GM18861 (cell line): ENCODE measurements around the gene HADHB.
A peak's percentile ranks its signal among the peaks of the same experiment; 100 is the strongest.
"Not testable (repeated sequence)": the region's sequence is repeated elsewhere in the genome, so short reads cannot be mapped to it uniquely, and the experiment has no call there.

Experiments
- ATAC-seq: cut with Tn5 transposase; IDR thresholded peaks from one replicate; pipeline ENCODE4 v1.9.1; 2021; ENCODE audit not compliant: unreplicated experiment

HADHB gene

DNA sequence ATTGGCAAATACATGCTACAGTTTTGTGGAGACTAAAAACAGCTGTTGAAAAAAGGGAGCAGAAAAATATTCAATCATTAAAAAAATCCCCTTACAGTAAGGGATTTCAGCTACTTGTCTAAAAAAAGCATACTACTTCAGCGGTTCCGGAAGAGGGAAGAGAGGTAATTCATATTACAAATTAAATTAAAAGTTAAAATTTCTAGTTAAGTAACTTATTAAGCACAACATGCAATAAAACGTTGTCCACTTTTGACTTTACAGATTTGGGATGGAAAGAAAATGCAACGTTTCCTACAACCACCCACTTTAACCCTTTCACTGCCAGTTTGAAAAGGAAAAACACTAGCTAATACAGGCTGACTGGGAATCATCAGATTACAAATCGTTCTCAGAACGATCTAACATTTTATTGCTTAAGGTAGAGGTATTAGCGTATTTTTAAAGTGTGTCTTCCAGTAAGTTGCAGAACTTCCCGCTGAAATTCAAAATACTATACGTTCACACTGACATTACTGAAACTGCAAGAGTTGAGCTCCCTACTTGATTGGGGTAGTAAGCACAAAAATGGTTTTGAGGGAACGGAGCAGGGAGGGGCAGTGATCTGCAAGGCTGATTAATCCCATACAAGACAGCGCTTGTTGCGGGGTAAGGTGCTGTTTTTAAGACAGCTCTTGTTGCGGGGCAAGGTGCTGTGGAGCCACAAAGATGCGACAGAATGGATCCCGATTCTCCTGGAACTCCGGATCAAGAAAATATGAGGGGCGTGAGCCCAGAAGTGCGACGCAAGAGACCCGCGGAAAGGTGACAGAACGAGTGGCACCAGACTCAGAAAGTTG lies 1.1 kb upstream of the HADHB start:
- no peak for ATAC-seq

DNA sequence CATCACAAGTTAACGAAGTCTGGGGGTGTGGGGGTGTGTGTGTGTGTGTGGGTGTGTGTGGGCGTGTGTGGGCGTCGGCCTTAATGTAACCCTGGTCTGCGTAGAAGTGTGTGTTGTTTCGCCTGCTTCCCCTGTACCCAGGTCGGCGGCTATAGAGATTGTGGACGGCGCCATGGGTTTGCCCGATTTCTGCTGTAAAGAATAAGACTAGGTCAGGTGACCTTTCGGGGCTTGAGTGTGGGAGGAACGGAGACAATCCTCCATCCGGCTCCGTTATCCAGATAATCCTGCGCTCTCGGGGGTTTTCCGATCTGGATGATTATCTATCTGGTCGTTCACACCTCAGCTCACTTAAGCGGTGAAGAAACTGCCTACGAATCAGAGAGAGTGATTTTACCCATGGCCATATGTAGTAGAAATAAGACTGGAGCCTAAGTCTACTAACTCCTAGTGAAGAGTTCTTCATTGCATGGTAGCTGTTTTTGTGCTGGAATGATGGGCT lies 543 bp downstream of the HADHB start:
- ATAC-seq: peak; percentile 5

DNA sequence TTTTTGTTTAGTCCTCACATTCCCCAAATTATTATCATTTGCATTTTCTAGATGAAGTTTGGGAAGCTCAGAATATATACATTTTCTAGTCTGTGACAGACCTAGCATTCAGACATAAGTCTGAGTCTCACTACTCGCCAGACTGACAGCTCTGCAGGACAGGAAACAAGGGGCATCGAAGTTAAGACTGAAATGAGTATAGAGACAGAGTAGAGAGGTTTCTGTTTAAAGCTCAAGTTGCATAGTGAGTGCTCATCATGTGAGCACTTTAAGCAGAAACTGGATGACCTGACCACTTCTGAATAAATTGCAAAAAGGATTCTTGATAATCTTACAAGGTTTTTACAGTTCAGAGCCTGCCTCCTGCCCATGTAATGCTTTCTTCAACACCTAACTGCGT lies 1.1 kb downstream of the HADHB start:
- peak; percentile 62 for ATAC-seq

DNA sequence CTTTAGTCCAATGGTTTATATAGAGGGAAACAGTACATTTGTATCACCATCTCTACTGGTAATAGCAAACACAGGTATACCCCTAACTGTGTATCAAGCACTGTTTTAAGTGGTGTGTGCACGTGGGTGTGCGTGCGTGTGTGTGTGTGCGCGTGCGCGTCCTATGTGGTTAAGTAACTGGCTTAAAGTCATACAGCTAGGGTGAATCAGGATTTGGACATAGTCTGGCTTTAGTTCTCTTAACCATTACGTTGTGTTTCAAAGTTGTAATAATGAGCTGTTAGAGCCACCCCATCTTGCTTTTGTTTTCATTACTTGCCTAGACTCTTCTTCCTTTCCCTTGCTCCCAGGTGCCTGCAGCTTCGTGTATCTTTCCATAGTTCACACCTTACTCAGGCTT lies 2.1 kb downstream of the HADHB start:
- no peak for ATAC-seq

DNA sequence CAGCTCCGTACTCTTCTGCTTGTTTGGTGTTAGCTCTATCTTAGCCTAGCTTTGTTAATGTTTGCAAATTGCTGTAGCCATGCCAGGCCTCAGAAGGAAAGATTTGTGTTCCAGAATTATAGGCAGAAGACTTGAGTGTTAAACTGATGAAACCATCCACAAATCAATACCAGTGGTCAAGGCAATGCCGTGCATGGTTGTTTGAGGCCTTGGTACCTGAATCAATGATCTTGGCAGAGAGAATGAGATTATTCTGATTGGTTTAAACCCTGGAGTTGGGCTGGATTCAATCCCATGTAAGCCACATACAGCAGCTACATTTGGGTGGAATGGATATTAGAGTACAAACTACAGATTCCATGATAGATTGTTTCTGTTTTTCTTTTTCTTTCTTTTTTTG lies 4.9 kb downstream of the HADHB start:
- ATAC-seq: no peak

DNA sequence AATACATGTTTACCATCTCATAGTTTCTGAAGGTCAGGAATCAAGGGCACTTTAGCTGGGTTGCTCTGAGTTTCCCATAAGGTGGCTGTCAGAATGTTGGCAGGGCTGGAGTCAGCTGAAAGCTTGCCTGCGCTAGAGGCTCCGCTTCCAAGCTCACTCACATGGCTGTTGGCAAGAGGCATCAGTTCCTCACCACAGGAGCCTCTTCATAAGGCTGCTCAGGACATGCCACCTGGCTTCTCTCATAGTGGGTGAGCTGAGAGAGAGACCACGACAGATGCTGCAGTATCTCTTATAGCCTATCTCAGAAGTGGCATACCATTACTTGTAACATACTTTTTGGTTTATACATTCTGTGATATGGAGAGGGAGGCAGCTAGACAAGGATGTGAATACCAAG lies 7.2 kb downstream of the HADHB start:
- no peak for ATAC-seq

DNA sequence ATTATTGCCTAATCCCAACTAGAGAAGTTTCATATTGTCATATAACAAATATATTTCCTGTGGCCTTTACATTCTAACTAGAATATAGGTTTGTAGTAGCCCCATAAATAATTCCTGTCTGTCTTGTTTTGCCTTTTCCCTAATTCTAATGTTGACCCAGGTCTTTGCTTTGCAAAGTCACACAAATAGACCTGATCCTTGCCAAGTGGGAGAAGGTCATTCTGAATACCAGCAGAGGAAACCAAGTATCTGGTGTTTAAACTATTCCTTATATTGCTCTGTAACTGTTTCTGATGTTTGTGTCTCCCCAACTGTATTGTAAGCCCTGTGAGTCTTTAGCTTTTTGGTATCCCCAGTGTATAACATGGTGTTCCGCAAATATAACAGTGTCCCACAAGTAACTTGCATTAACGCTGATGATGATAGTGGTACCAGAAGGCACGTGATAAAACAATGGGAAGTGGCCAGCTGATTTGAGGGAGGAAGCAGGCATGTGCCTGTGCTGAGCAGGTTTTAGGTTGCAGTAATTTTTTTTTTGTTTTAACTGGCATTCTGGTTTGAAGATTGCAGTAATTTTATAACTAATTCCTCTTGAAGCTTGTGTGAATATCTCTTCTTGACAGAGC lies 11.1 kb downstream of the HADHB start:
- ATAC-seq: no peak

DNA sequence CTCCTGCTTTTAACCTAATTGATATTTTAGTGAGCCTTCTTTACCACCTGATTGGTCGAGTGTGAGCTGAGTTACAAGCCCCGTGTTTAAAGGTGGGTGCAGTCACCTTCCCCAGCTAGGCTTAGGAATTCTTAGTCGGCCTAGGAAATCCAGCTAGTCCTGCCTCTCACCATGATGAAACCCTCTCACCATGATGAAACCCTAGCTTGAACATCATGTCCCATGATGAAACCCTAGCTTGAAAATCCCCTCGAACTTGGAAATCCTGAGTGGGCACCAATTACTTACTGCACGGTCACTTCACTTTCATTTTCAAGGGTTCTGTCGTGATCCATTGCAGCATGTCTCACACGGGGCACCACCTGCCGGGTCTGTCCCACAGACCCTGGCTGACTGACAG lies 14.1 kb downstream of the HADHB start:
- not testable (repeated sequence) for ATAC-seq

DNA sequence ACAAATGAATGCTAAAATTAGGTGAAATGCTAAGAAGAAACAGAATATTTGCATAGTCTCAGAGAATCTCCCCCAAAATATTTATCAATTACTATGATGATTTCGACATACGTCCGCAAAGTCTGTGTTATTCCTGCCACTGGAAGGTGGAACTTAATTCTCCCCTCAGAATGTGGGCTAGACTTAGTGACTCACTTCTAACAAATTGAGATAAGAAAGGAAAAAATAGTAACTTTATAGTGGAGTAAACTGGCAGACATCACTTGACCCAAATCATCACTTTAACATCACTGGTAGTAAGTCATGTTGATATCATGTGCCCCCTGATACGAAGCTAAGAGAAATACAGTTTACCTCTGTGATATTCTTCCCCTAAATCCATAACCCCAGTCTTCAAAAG lies 23.5 kb downstream of the HADHB start:
- no peak for ATAC-seq

DNA sequence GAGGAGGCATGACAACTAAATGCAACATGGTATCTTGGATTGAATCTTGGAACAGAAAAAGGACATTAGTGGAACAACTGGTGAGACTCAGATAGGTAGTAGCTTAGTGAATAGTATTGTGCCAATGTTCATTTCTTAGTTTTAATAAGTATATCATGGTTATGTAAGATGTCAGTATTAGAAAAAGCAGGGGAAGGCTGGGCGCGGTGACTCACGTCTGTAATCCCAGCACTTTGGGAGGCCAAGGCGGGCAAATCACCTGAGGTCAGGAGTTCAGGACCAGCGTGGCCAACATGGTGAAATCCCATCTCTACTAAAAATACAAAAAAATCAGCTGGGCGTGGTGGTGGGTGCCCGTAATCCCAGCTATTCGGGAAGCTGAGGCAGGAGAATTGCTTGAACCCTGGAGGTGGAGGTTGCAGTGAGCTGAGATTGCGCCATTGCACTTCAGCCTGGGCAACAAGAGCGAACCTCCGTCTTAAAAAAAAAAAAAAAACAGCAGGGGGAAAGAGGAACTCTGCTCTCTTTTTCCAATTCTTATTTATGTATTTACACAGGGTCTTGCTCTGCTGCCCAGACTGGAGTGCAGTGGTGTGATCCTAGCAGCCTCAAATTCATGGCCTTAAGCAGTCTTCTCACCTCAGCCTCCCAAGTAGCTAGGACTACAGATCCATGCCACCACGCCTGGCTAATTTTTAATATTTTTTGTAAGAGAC lies 24.1 kb downstream of the HADHB start:
- not testable (repeated sequence) for ATAC-seq

DNA sequence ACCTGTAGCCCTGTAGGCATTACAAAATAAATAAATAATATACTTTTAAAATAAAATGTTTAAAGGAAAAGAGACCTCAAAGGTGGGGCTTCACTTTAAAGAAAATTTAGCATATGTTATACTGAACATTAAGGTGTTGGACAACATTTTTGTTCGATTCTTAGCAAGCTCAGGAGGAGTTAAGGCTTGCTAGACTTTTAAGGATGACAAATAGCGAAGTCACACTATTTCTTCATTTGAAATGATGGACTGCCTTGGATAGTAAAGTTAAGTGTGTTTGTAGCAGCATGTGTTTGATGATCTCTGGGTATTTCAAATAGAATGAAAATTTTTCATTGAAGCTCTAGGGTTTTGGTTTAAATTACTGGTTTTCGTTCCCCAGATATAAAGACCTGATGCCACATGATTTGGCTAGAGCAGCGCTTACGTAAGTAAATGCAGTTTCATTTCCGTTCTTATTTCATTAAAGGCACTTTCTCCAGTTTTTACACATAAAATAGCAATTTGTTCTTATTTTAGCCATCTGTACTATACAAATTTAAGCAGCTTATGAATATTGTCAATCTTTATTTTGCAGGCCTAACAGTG lies 24.9 kb downstream of the HADHB start:
- ATAC-seq: no peak

DNA sequence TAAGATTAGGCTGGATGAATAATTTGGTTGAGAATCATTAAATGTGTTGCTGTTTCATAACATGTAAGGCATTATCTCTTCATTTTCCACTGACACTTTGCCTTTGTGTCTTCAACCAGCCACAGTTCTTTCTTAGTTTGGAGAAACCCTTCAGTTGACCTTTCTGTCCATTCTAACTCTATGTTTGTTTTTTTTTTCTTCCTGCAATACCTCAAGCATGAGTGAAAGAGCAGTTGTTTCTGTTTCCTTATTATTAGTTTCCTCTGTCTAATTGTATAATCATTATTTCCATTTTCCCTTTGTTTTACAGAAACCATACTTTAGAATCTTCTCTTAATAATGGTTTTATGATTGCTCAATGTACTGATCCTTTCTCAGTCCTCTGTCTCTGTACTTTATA lies 25.6 kb downstream of the HADHB start:
- ATAC-seq: no peak

DNA sequence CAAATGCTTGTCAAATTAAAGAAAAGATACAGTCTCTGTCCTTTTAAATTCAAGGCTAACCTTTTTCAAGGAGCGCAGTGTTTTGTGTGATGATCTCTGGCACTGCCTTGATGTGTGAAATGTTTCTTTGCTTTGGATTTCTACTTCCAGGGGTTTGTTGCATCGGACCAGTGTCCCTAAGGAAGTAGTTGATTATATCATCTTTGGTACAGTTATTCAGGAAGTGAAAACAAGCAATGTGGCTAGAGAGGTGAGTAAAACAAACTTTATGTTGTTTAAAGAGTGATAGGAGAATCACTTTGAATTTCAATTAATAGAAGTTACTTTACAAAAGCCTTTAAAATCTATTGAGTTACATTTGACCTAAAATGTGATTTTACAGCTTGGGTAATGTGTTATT lies 28.8 kb downstream of the HADHB start:
- no peak for ATAC-seq

DNA sequence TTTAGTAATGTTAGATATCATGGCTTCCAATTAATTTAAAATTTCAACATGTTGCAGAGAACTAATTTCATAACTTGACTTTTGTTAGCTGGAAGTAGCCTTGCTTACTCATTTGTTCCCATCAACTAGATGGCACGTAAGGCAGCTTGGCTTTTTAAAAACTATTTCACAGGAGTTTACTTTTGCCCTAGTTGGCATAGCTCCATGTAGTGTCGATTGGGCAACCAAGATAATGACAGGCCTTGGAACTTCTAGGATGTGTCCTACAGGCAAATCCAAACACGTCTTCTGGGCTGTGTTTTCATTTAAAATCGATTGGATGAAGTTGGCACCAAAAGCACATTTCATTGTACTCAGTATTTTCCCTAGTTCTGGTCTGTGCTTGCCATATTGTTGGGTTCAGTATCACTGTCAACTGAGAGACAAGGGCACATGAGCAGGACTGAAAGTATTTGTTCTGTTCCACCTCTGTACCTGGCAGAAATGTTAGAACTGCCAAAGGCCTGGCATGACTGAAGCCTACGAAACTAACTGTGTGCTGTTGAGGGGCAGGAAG lies 29.4 kb downstream of the HADHB start:
- no peak for ATAC-seq

DNA sequence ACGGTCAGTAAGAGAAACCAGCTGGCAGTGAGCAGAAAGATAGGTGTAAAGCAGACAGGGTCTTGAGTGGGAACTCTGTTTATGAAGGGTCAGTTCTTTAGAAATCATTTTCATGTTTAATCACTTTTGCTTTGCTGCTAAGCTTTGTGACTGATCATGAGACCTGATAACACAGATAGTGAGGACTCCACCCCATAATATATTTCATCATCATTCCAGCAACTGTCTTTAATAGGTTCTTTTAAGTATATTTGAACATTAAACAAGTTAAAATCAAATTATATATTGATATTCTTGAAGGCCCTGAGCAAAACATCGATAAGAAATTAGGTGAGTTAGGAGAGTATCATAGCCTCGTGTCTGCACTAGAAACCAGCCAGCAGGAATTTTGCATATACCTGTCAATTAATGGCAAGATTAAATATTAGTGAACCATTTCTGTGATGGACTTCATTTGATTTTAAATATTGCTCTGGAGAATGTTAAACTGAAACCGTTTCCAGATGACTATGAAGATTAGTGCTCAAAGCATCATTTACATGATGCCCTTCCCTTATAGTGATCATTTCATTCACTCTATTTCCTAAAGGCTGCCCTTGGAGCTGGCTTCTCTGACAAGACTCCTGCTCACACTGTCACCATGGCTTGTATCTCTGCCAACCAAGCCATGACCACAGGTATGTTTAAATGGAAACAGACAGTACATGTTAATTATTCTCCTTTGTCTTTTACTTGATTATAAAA lies 31.9 kb downstream of the HADHB start:
- no peak for ATAC-seq

DNA sequence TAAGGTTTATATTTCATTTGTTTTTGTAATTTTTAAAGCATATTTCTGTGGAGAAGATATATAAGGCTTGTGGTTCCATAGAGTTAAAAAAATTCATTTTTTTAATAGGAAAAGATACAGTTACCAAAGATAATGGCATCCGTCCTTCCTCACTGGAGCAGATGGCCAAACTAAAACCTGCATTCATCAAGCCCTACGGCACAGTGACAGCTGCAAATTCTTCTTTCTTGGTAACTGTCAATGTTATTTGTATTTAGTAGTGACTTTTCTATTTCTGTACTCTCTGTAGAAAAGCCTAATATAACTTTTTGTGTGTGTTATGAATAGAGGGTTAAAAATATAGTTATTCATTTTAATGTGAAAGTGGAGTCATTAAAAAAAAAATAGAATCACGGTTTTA lies 35.1 kb downstream of the HADHB start:
- ATAC-seq: no peak

DNA sequence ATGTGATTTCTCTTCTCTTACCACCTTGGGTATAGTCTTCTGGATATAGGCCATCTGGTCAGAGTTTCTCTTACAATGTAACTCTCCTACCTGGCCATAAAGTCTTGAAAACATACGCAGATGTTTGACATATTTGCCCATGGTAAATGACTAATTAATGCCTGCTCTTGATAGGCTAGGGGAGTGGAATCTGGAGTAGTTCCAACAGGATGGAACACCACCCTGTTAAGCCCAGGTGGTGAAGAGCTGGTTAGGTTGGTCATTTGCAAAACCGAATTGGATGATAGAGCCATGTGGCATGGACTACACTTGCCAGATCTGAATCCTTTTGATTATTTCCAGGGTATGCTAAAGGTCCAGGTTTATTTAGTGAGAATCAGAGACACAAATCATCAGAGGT lies 36.5 kb downstream of the HADHB start:
- no peak for ATAC-seq

DNA sequence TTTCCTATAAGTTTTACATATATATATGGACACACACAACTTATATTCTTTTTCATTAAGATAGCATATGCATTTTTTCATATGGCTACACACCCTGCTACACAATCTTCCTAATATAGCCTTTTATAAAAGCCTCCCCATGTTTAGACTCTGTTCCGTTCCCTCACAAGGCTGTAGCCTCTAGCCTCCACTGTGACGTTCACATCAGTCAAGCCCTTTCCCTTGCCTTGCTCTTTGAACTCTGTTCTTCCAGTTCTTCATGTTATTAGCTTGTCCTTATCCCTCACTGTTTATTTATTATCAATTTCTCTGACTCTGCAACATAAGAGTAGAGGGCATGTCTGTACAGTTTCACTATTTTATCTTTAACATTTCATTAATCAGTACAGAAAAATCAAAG lies 38.9 kb downstream of the HADHB start:
- no peak for ATAC-seq

DNA sequence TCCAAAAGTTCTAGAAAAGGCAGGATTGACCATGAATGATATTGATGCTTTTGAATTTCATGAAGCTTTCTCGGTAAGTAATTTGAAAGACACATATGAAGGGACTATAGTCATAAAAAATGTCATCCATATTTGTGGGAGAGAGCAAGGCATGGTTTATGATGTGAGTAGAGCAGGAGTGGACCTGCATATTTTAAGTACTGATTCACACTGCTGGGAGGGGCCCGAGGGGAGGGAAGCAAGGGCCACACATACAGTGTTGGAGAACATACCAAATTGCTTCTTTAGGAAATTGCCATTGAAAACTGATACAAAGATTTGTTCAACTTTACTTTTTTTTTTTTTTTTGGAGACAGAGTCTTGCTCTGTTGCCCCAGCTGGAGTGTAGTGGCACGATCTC lies 39.4 kb downstream of the HADHB start:
- no peak for ATAC-seq

DNA sequence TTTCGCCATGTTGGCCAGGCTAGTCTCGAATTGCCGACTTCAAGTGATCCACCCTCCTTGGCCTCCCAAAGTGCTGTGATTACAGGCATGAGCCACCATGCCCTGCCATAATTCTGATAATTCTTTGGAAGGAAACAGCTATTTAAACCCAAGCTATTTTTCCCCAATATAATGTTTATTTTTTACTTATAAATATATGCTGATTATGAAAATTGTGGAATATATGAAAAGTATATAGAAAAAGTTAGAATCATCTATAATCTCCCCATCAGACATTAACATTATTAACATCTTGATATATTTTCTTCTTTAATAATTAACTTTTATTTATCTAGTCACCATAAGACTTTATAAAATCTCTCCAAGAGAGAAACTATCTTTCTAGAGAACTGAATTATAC lies 41.2 kb downstream of the HADHB start:
- no peak for ATAC-seq

DNA sequence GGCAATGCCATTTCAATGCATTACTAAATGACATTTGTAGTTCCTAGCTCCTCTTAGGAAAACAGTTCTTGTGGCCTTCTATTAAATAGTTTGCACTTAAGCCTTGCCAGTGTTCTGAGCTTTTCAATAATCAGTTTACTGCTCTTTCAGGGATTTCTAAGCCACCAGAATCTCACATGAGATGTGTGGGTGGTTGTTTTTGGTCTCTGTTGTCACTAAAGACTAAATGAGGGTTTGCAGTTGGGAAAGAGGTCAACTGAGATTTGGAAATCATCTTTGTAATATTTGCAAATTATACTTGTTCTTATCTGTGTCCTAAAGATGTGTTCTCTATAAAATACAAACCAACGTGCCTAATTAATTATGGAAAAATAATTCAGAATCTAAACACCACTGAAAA lies 45.3 kb downstream of the HADHB start:
- ATAC-seq: no peak
